ENCODE measurements around the gene UGT1A9.

UGT1A9 gene

DNA sequence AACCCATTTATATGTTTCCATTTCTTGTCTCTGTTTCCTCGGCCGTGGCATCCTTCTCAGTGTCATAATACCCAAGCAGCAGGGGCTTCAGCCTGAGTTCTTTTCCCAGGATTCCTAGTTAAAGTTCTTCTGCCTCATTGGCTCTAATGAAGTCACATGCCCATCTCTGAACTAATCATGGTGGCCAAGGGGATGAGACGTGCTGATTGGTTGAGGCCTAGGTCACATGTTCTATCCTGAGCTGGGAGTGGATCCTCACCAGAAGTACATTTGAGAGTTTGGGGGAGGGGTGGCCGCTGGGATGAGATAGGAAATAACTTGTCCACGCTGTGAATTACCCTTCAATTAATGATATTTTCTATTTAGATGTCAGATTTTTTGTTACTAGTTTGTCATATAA lies 37.2 kb downstream of the UGT1A9 start:
- no peaks in the 10 kb centered on the region for H3K27me3 ChIP-seq (ENCODE audit: insufficient read depth, low read length)
- no peak overlapping the region for H2AFZ ChIP-seq (ENCODE audit: insufficient read depth, low read length, poor library complexity)
- H3K27ac ChIP-seq (ENCODE audit: low read depth, low read length), result no peak overlapping the region
- H3K4me3 ChIP-seq (ENCODE audit: low read depth, low read length), result no peak overlapping the region
- H4K12ac ChIP-seq (ENCODE audit: low read depth, low read length), result no peak overlapping the region
- no peak for DNase-seq
- peaks cover 0 to 2% of the 10 kb centered on the region in 2 experiments for H3K4me1 ChIP-seq (ENCODE audit: control insufficient read depth in 1 of 2, insufficient read depth in 2 of 2, low read length in 2 of 2)
- H3K4me2 ChIP-seq (ENCODE audit: low read length), result no peak overlapping the region
- no peaks in the 10 kb centered on the region for H3K9me3 ChIP-seq (ENCODE audit: insufficient read depth, low read depth, low read length)
- H3K14ac ChIP-seq (ENCODE audit: low read length), result no peak overlapping the region
- H3K79me2 ChIP-seq (ENCODE audit: control insufficient read depth, insufficient read depth, low read length, poor library complexity), result no peaks in the 10 kb centered on the region
- no peak overlapping the region for H2BK120ac ChIP-seq (ENCODE audit: insufficient read depth, low read length, poor library complexity)
- no peaks in the 10 kb centered on the region for H3K36me3 ChIP-seq (ENCODE audit: control insufficient read depth in 1 of 2, insufficient read depth in 2 of 2, low read length in 2 of 2)
- no peak overlapping the region for H2BK5ac ChIP-seq (ENCODE audit: low read depth, low read length, poor library complexity)
- H3K9ac ChIP-seq (ENCODE audit: low read length), result no peak overlapping the region
- no peaks in the 10 kb centered on the region for H3K79me1 ChIP-seq (ENCODE audit: low read length)
- no peak overlapping the region for H2AK5ac ChIP-seq (ENCODE audit: low read length)
- H3K4ac ChIP-seq (ENCODE audit: low read depth, low read length), result no peak overlapping the region
- WGBS (ENCODE audit: extremely low coverage, insufficient coverage, insufficient read length), result no CpG with 5 or more reads among the region's 5 CpGs
- no peak overlapping the region for H3K18ac ChIP-seq (ENCODE audit: low read length)
- no peak overlapping the region for H4K8ac ChIP-seq (ENCODE audit: low read depth, low read length)
- no peak overlapping the region for H3K23ac ChIP-seq (ENCODE audit: low read length)
- H4K91ac ChIP-seq (ENCODE audit: low read depth, low read length), result no peak overlapping the region
- no peak overlapping the region for H2BK12ac ChIP-seq (ENCODE audit: low read length)

DNA sequence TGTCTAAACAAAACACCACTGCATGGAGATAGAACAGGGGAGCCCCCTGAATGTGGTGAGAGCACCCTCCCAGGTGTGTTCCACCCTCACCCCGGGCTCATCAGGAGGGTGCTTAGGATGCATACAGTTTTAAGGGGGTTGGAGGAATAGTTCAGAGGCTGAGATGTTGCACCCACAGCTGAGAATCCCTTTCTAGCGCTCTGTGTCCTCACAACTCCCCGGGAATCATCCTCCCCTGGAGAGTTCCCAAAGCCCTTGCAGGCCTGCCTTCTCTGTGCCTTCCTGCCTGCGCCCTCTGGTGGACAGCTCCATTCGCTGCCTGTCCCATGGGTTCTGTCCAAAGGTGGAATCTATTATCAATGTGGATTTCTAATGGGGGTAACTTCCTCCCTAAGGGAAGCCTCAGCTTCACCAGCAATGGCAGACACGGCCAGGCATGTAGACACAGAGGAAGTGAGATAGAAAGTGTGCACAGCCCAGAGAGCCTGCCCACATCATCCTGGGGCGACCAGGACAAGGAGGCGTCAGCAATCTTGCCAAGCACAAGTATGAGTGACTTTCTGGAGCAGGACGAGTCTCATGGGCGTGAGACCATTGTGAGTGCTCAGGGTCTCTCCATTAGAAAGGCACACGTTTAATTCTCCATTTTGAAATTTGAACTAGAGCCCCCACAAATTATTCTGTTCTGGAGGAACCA lies 39.8 kb downstream of the UGT1A9 start:
- Histone ChIP-seq H3K27me3 (ENCODE audit: insufficient read depth, low read length) (no peaks in the 10 kb centered on the region), H4K8ac (ENCODE audit: low read depth, low read length) (no peak overlapping the region), H4K91ac (ENCODE audit: low read depth, low read length) (no peak overlapping the region), H3K4me1 (ENCODE audit: control insufficient read depth in 1 of 2, insufficient read depth in 2 of 2, low read length in 2 of 2) (peaks cover 0 to 2% of the 10 kb centered on the region in 2 experiments), H2AK5ac (ENCODE audit: low read length) (no peak overlapping the region), H2BK12ac (ENCODE audit: low read length) (no peak overlapping the region), H3K36me3 (ENCODE audit: control insufficient read depth in 1 of 2, insufficient read depth in 2 of 2, low read length in 2 of 2) (no peaks in the 10 kb centered on the region), H3K4ac (ENCODE audit: low read depth, low read length) (no peak overlapping the region), H2BK120ac (ENCODE audit: insufficient read depth, low read length, poor library complexity) (no peak overlapping the region), H3K27ac (ENCODE audit: low read depth, low read length) (no peak overlapping the region), H3K4me2 (ENCODE audit: low read length) (no peak overlapping the region), H2AFZ (ENCODE audit: insufficient read depth, low read length, poor library complexity) (no peak overlapping the region), H3K79me1 (ENCODE audit: low read length) (no peaks in the 10 kb centered on the region), H3K9ac (ENCODE audit: low read length) (no peak overlapping the region), H3K23ac (ENCODE audit: low read length) (no peak overlapping the region), H4K12ac (ENCODE audit: low read depth, low read length) (no peak overlapping the region), H3K18ac (ENCODE audit: low read length) (no peak overlapping the region), H3K9me3 (ENCODE audit: insufficient read depth, low read depth, low read length) (no peaks in the 10 kb centered on the region), H3K4me3 (ENCODE audit: low read depth, low read length) (no peak overlapping the region), H3K14ac (ENCODE audit: low read length) (no peak overlapping the region), H3K79me2 (ENCODE audit: control insufficient read depth, insufficient read depth, low read length, poor library complexity) (no peaks in the 10 kb centered on the region), H2BK5ac (ENCODE audit: low read depth, low read length, poor library complexity) (no peak overlapping the region)
- DNase-seq, result peak; percentile 23 to 80
- no CpG with 5 or more reads among the region's 11 CpGs for WGBS (ENCODE audit: extremely low coverage, insufficient coverage, insufficient read length)

DNA sequence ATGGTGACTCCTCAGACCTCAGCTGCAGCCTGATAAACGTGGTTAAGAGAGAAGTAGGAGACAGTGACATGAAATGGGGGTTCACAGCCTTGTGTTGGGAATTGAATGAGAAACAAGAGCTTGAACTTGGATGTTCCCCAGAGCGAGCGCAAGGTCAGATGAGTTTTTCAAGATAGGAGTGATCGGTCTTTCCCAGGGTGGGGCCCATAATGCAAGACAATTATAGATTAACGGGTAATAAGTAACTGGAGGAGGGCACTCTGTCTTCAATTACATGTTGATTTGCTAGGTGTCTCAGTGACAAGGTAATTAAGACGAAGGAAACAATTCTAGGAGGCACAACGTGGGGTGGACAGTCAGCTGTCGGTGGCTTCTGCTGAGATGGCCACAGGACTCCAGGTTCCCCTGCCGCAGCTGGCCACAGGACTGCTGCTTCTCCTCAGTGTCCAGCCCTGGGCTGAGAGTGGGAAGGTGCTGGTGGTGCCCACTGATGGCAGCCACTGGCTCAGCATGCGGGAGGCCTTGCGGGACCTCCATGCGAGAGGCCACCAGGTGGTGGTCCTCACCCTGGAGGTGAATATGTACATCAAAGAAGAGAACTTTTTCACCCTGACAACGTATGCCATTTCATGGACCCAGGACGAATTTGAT lies 41.0 kb downstream of the UGT1A9 start, which contains the start of gene UGT1A5:
UGT1A5 (plus strand) TSS at position 297 of the 651 bp plus-strand sequence; CDS start at position 382, 85 bp downstream.
- Histone ChIP-seq H4K12ac (ENCODE audit: low read depth, low read length) (no peak within 1 kb of the TSS), H3K14ac (ENCODE audit: low read length) (no peak within 1 kb of the TSS), H2AFZ (ENCODE audit: insufficient read depth, low read length, poor library complexity) (no peak within 1 kb of the TSS), H3K4me3 (ENCODE audit: low read depth, low read length) (no peak within 1 kb of the TSS), H3K79me1 (ENCODE audit: low read length) (no peaks in the 10 kb centered on the region), H2BK12ac (ENCODE audit: low read length) (no peak within 1 kb of the TSS), H3K79me2 (ENCODE audit: control insufficient read depth, insufficient read depth, low read length, poor library complexity) (no peaks in the 10 kb centered on the region), H3K18ac (ENCODE audit: low read length) (no peak within 1 kb of the TSS), H3K36me3 (ENCODE audit: control insufficient read depth in 1 of 2, insufficient read depth in 2 of 2, low read length in 2 of 2) (no peaks in the 10 kb centered on the region), H4K91ac (ENCODE audit: low read depth, low read length) (no peak within 1 kb of the TSS), H3K23ac (ENCODE audit: low read length) (no peak within 1 kb of the TSS), H3K9ac (ENCODE audit: low read length) (no peak within 1 kb of the TSS), H2BK120ac (ENCODE audit: insufficient read depth, low read length, poor library complexity) (no peak within 1 kb of the TSS), H3K4me1 (ENCODE audit: control insufficient read depth in 1 of 2, insufficient read depth in 2 of 2, low read length in 2 of 2) (no peaks in the 10 kb centered on the region), H3K9me3 (ENCODE audit: insufficient read depth, low read depth, low read length) (peaks cover 2% of the 10 kb centered on the region), H3K27ac (ENCODE audit: low read depth, low read length) (no peak within 1 kb of the TSS), H3K27me3 (ENCODE audit: insufficient read depth, low read length) (no peaks in the 10 kb centered on the region), H3K4ac (ENCODE audit: low read depth, low read length) (no peak within 1 kb of the TSS), H2BK5ac (ENCODE audit: low read depth, low read length, poor library complexity) (no peak within 1 kb of the TSS), H4K8ac (ENCODE audit: low read depth, low read length) (no peak within 1 kb of the TSS), H2AK5ac (ENCODE audit: low read length) (no peak within 1 kb of the TSS), H3K4me2 (ENCODE audit: low read length) (no peak within 1 kb of the TSS)
- WGBS (ENCODE audit: extremely low coverage, insufficient coverage, insufficient read length), result no CpG with 5 or more reads among the region's 14 CpGs
- DNase-seq, result no peak

DNA sequence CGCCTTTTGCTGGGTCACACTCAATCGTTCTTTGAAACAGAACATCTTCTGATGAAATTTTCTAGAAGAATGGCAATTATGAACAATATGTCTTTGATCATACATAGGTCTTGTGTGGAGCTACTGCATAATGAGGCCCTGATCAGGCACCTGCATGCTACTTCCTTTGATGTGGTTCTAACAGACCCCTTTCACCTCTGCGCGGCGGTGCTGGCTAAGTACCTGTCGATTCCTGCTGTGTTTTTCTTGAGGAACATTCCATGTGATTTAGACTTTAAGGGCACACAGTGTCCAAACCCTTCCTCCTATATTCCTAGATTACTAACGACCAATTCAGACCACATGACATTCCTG lies 41.5 kb downstream of the UGT1A9 start:
- Histone ChIP-seq H2BK12ac (ENCODE audit: low read length) (no peak overlapping the region), H2AFZ (ENCODE audit: insufficient read depth, low read length, poor library complexity) (no peak overlapping the region), H3K14ac (ENCODE audit: low read length) (no peak overlapping the region), H4K8ac (ENCODE audit: low read depth, low read length) (no peak overlapping the region), H3K9me3 (ENCODE audit: insufficient read depth, low read depth, low read length) (peaks cover 2% of the 10 kb centered on the region), H4K91ac (ENCODE audit: low read depth, low read length) (no peak overlapping the region), H3K4me2 (ENCODE audit: low read length) (no peak overlapping the region), H4K12ac (ENCODE audit: low read depth, low read length) (no peak overlapping the region), H3K4ac (ENCODE audit: low read depth, low read length) (no peak overlapping the region), H3K4me3 (ENCODE audit: low read depth, low read length) (no peak overlapping the region), H3K27me3 (ENCODE audit: insufficient read depth, low read length) (no peaks in the 10 kb centered on the region), H2BK5ac (ENCODE audit: low read depth, low read length, poor library complexity) (no peak overlapping the region), H3K18ac (ENCODE audit: low read length) (no peak overlapping the region), H2AK5ac (ENCODE audit: low read length) (no peak overlapping the region), H3K79me2 (ENCODE audit: control insufficient read depth, insufficient read depth, low read length, poor library complexity) (no peaks in the 10 kb centered on the region), H3K9ac (ENCODE audit: low read length) (no peak overlapping the region), H3K23ac (ENCODE audit: low read length) (no peak overlapping the region), H2BK120ac (ENCODE audit: insufficient read depth, low read length, poor library complexity) (no peak overlapping the region), H3K79me1 (ENCODE audit: low read length) (no peaks in the 10 kb centered on the region), H3K36me3 (ENCODE audit: control insufficient read depth in 1 of 2, insufficient read depth in 2 of 2, low read length in 2 of 2) (no peaks in the 10 kb centered on the region), H3K4me1 (ENCODE audit: control insufficient read depth in 1 of 2, insufficient read depth in 2 of 2, low read length in 2 of 2) (no peaks in the 10 kb centered on the region), H3K27ac (ENCODE audit: low read depth, low read length) (no peak overlapping the region)
- no peak for DNase-seq
- no CpG with 5 or more reads among the region's 7 CpGs for WGBS (ENCODE audit: extremely low coverage, insufficient coverage, insufficient read length)
